Endothelial cell of umbilical vein (primary cell): ENCODE results near the gene HEATR5A. TPM values are rescaled to one million over a fixed set of nuclear protein-coding genes. Genes with fewer than 3 reads are reported as not detected.

ENCODE experiments used
- Bru-seq: library from RNA; stranded (reverse); fragments of 400-500 nt; gene quantifications from one replicate; lab custom pipeline; 2021; lab: Mats Ljungman, UMichigan
- BruChase-seq, 2 experiments: library from RNA; stranded (reverse); fragments of 400-500 nt; gene quantifications; one replicate each; lab custom pipeline; 2021; lab: Mats Ljungman, UMichigan
- BruUV-seq: library from RNA; stranded (reverse); fragments of 400-500 nt; replicated peaks from 2 replicates; lab custom pipeline; 2021; lab: Mats Ljungman, UMichigan
- CTCF ChIA-PET: fragments of 300-600, 350-600 bp; sonication (Branson Sonifier 250); formaldehyde crosslinking; loops from one replicate; lab custom pipeline; 2021; ENCODE audit warnings: antibody characterized with exemption, inconsistent platforms; lab: Charles Lee
- POLR2A ChIA-PET: fragments of 300-600, 350-600 bp; sonication (Branson Sonifier 250); formaldehyde crosslinking; loops from one replicate; lab custom pipeline; 2021; ENCODE audit warnings: antibody characterized with exemption, inconsistent platforms; lab: Charles Lee
- DNase-seq: peaks from one replicate; pipeline ENCODE4 v3.0.0-alpha.2; 2011; ENCODE audit warnings: low read depth, low spot score
- FAIRE-seq: peaks from 2 replicates; lab custom pipeline; 2011; peaks lifted over from hg19 to GRCh38; lab: Jason Lieb, UNC
- H2AFZ ChIP-seq: 2 replicates; pipeline ENCODE4 v1.6.0; 2012; ENCODE audit warnings: low read depth, low read length, control low read depth, inconsistent platforms
- H3K27ac ChIP-seq: 2 replicates; pipeline ENCODE4 v1.5.1; 2011; ENCODE audit warnings: low read depth, mild to moderate bottlenecking, control low read depth, low read length, moderate library complexity; ENCODE audit not compliant: insufficient read depth
- H3K27me3 ChIP-seq, 2 experiments: 2 replicates each; pipeline versions ENCODE4 v1.6.0 to v1.6.1; 2011; ENCODE audit warnings: low read length in 2 of 2, mixed read lengths in 1 of 2; ENCODE audit not compliant: control insufficient read depth in 2 of 2, insufficient read depth in 2 of 2
- H3K36me3 ChIP-seq, 2 experiments: 2 replicates in 1 of 2; 3 replicates in 1 of 2; pipeline ENCODE4 v1.5.1; 2011; ENCODE audit warnings: low read length in 2 of 2, mild to moderate bottlenecking in 1 of 2, moderate library complexity in 1 of 2; ENCODE audit not compliant: control insufficient read depth in 2 of 2, insufficient read depth in 2 of 2; ENCODE audit errors: extremely low read depth in 1 of 2
- H3K4me1 ChIP-seq: 3 replicates; pipeline ENCODE4 v1.5.1; 2011; ENCODE audit warnings: mild to moderate bottlenecking, low read length; ENCODE audit not compliant: control insufficient read depth, insufficient read depth; ENCODE audit errors: extremely low read depth
- H3K4me2 ChIP-seq: 2 replicates; pipeline ENCODE4 v1.6.1; 2011; ENCODE audit warnings: low read length, control low read depth, mixed read lengths; ENCODE audit not compliant: insufficient read depth
- H3K4me3 ChIP-seq, 3 experiments: fragments of 200-600 bp in 1 of 3; sonication (generic), shearing (Covaris generic) in 1 of 3; replicated peaks in 1 of 3; 2 replicates each; pipeline ENCODE4 v1.5.1; 2011 to 2016; ENCODE audit warnings: control low read depth in 3 of 3, low read length in 3 of 3, mild to moderate bottlenecking in 2 of 3, inconsistent platforms in 1 of 3, low read depth in 1 of 3, moderate library complexity in 1 of 3; ENCODE audit not compliant: insufficient read depth in 1 of 3
- H3K79me2 ChIP-seq: 2 replicates; pipeline ENCODE4 v1.6.0; 2012; ENCODE audit warnings: low read length, inconsistent platforms; ENCODE audit not compliant: control insufficient read depth, insufficient read depth
- H3K9ac ChIP-seq: replicated peaks from 2 replicates; pipeline ENCODE3; 2011; ENCODE audit warnings: low read length, control low read depth; ENCODE audit not compliant: insufficient read depth; ENCODE audit errors: extremely low read depth
- H3K9me1 ChIP-seq: replicated peaks from 3 replicates; pipeline ENCODE4 v1.6.0; 2011; ENCODE audit warnings: mild to moderate bottlenecking, low read length; ENCODE audit not compliant: control insufficient read depth, insufficient read depth; ENCODE audit errors: extremely low read depth
- H3K9me3 ChIP-seq: replicated peaks from 2 replicates; pipeline ENCODE4 v1.5.1; 2012; ENCODE audit warnings: low read length, inconsistent platforms; ENCODE audit not compliant: control insufficient read depth, insufficient read depth
- H4K20me1 ChIP-seq: replicated peaks from 2 replicates; pipeline ENCODE3; 2011; ENCODE audit warnings: mild to moderate bottlenecking, low read length; ENCODE audit not compliant: control insufficient read depth, insufficient read depth; ENCODE audit errors: extremely low read depth
- CTCF ChIP-seq, 2 donors: IDR thresholded peaks; 1 replicate in 1 of 2; 2 replicates in 1 of 2; pipeline ENCODE4 v1.5.1; 2011; ENCODE audit warnings: low read length in 2 of 2, mild to moderate bottlenecking in 2 of 2, moderate library complexity in 2 of 2, control low read depth in 1 of 2, inconsistent platforms in 1 of 2, low read depth in 1 of 2; ENCODE audit not compliant: insufficient read depth in 1 of 2; ENCODE audit errors: extremely low read depth in 1 of 2
- EZH2 ChIP-seq: IDR thresholded peaks from 2 replicates; pipeline ENCODE4 v1.6.1; 2012; ENCODE audit warnings: borderline replicate concordance, low read depth, mild to moderate bottlenecking, moderate library complexity, low read length, inconsistent platforms; ENCODE audit not compliant: severe bottlenecking
- GATA2 ChIP-seq: IDR thresholded peaks from 2 replicates; pipeline ENCODE4 v1.7.0; 2011; ENCODE audit warnings: low read depth, mild to moderate bottlenecking, moderate library complexity, mixed read lengths, low read length; ENCODE audit not compliant: insufficient read length, insufficient read depth
- MAX ChIP-seq: IDR thresholded peaks from 2 replicates; pipeline ENCODE4 v1.6.1; 2011; ENCODE audit not compliant: insufficient read depth, insufficient read length
- MYC ChIP-seq: IDR thresholded peaks from one replicate; pipeline ENCODE4 v1.6.1; 2011; ENCODE audit warnings: mild to moderate bottlenecking, low read depth, low read length
- POLR2A ChIP-seq: IDR thresholded peaks from 2 replicates; pipeline ENCODE4 v1.6.1; 2012; ENCODE audit warnings: low read depth, mild to moderate bottlenecking, control low read depth, low read length
- POLR2AphosphoS5 ChIP-seq: IDR thresholded peaks from 2 replicates; pipeline ENCODE4 v1.6.1; 2012; ENCODE audit warnings: low read depth, mild to moderate bottlenecking, control low read depth, low read length, moderate library complexity; ENCODE audit not compliant: insufficient read depth
- dilution Hi-C: fragments of 300-500 bp; cut with MboI; formaldehyde crosslinking; loops from one replicate; pipeline ENCODE4 v1.15.0; 2019; ENCODE audit warnings: low sequenced_read_pairs; ENCODE audit not compliant: extremely low pct_ligation_motif_present
- intact Hi-C: fragments of 100-400 bp; cut with micrococcal nuclease; formaldehyde crosslinking; loops from one replicate; pipeline ENCODE4 v1.10.0; 2022
- long read RNA-seq: library from polyadenylated mRNA; stranded (forward); transcript quantifications from one replicate; pipeline ENCODE4 v2.0.0, GENCODE V29; 2021
- polyA minus RNA-seq, 3 experiments: library from RNA; depleted of rRNA, polyadenylated mRNA; stranded (reverse); fragments of >200 nt; gene quantifications; 1 replicate in 1 of 3; 2 replicates in 2 of 3; pipeline ENCODE4 v1.2.3, GENCODE V29; 2011
- polyA plus RNA-seq, 4 experiments: library from polyadenylated mRNA; depleted of rRNA in 3 of 4; stranded (reverse) in 3 of 4; unstranded in 1 of 4; fragments of >200 nt; gene quantifications; 2 replicates each; pipeline versions ENCODE4 v1.2.1 to v1.2.3, GENCODE V29; 2011 to 2012; ENCODE audit warnings: missing spikeins in 1 of 4
- total RNA-seq: library from RNA; stranded (reverse); gene quantifications from 2 replicates; pipeline ENCODE4 v1.2.3, GENCODE V29; 2021

The HEATR5A gene
- total RNA-seq = 37.0 and 45.3 TPM in 2 replicates
- polyA plus RNA-seq = 9.8 and 12.6 TPM in 2 replicates
- polyA plus RNA-seq (2011; cell fraction: cytosol; rRNA removed) = 10.6 and 13.0 TPM in 2 replicates
- polyA plus RNA-seq (2011; cell fraction: nucleus; rRNA removed) = 18.3 and 19.8 TPM in 2 replicates
- 21.9 and 29.4 TPM in 2 replicates for polyA plus RNA-seq (2012)
- 64.2 and 68.6 TPM in 2 replicates for polyA minus RNA-seq
- 58.9 TPM for polyA minus RNA-seq (2011; cell fraction: cytosol; rRNA and poly(A)+ RNA removed)
- 35.2 and 50.3 TPM in 2 replicates for polyA minus RNA-seq (2011; cell fraction: nucleus; rRNA and poly(A)+ RNA removed)
- Bru-seq, nascent RNA = percentile 69 among the genes with signal in this experiment
- BruChase-seq, experiment 1, labeled RNA remaining after a 6-hour chase = percentile 66 among the genes with signal in this experiment
- percentile 69 among the genes with signal in this experiment for BruChase-seq, experiment 2, labeled RNA remaining after a 2-hour chase
- long read RNA-seq, full-length matches to known transcripts = 7 of 15 reads
- long read RNA-seq, partial matches to known transcripts = 4 of 15 reads
- long read RNA-seq, other reads (novel, unspliced or antisense) = 4 of 15 reads

- Histone ChIP-seq H3K27ac (peak within 1 kb of the TSS; percentile 60), H3K9me1 (no peaks in the 10 kb centered on the region), H3K79me2 (peaks cover 24% of the 10 kb centered on the region), H3K27me3 (no peaks in the 10 kb centered on the region), H3K4me1 (peaks cover 13% of the 10 kb centered on the region), H4K20me1 (no peaks in the 10 kb centered on the region), H2AFZ (peak within 1 kb of the TSS; percentile 98), H3K4me3 (peak within 1 kb of the TSS; percentile 83 to 86 (median 83)), H3K36me3 (no peaks in the 10 kb centered on the region), H3K4me2 (peak within 1 kb of the TSS; percentile 94), H3K9ac (peak within 1 kb of the TSS; percentile 90), H3K9me3 (no peaks in the 10 kb centered on the region)
- TF ChIP-seq MYC = no peak
- no peak for TF ChIP-seq GATA2
- TF ChIP-seq POLR2AphosphoS5 = peak; percentile 98
- peak; percentile 2 for TF ChIP-seq MAX
- TF ChIP-seq POLR2A = peak; percentile 99
- no peak for TF ChIP-seq EZH2
- peak in 1 of 2 donors; percentile 27 for TF ChIP-seq CTCF (IDR thresholded peaks at IDR 0.05; ENCODE audit: extremely low read depth in 1 of 2, insufficient read depth in 1 of 2, low read depth in 1 of 2, low read length in 2 of 2)
- intact Hi-C loops (loop anchor here (1.0 to 2.0 kb wide), 4 partner anchors 37 to 783 kb away; partner anchors contain the start of genes DTD2 and RNU6-8), dilution Hi-C loops (no loop called here)
- DNase-seq = peak; percentile 96
- ChIA-PET POLR2A (interaction anchor here (0.6 to 1.7 kb wide), 15 partner anchors 8 to 657 kb away, joined by 3 to 15 read pairs (median 4); partner anchors contain the start of genes ARHGAP5 and DTD2), CTCF (interaction anchor here (0.8 to 2.3 kb wide), 8 partner anchors 14 to 58 kb away, joined by 3 to 15 read pairs (median 4); no protein-coding TSS in a partner anchor)
- peak; percentile 81 for FAIRE-seq
- no TSS peak for BruUV-seq
These were observed at the start of gene HEATR5A for GRCh38 chr14:31420319-31421111. Gene HEATR5A (minus strand): TSS chr14:31420550. CDS start chr14:31402975, 17,575 bp downstream.
